ENCODE measurements around the gene TERT.

TERT gene

GRCh38 chr5:1225081-1225480 lies 69.8 kb downstream of the TERT start, which contains the start of gene SLC6A18:
TSS of gene SLC6A18 (plus strand) at chr5:1225381. CDS start at chr5:1225478, 97 bp downstream.
- DNase-seq (ENCODE audit: extremely low read depth, low read depth): no peak
- no peak for TF ChIP-seq CTCF (IDR thresholded peaks at IDR 0.05; ENCODE audit: low read depth, low read length, missing control alignments)
- no peak within 1 kb of the TSS for H3K4me3 ChIP-seq (replicated peaks; ENCODE audit: low read depth, low read length)

- H3K4me3 ChIP-seq (replicated peaks; ENCODE audit: low read depth, low read length): no peak overlapping the region
- no peak for DNase-seq (ENCODE audit: extremely low read depth, low read depth)
- TF ChIP-seq CTCF (IDR thresholded peaks at IDR 0.05; ENCODE audit: low read depth, low read length, missing control alignments): no peak
Measured at GRCh38 chr5:1224631-1225030, 70.2 kb downstream of the TERT start.

- H3K4me3 ChIP-seq (replicated peaks; ENCODE audit: low read depth, low read length): no peak overlapping the region
- no peak for TF ChIP-seq CTCF (IDR thresholded peaks at IDR 0.05; ENCODE audit: low read depth, low read length, missing control alignments)
- DNase-seq (ENCODE audit: extremely low read depth, low read depth): no peak
Measured at GRCh38 chr5:1223278-1223670, 71.6 kb downstream of the TERT start.

- TF ChIP-seq CTCF (IDR thresholded peaks at IDR 0.05; ENCODE audit: low read depth, low read length, missing control alignments): no peak
- no peak overlapping the region for H3K4me3 ChIP-seq (replicated peaks; ENCODE audit: low read depth, low read length)
- DNase-seq (ENCODE audit: extremely low read depth, low read depth): no peak
Measured at GRCh38 chr5:1222621-1223277, 72.1 kb downstream of the TERT start.

GRCh38 chr5:1222147-1222546 lies 72.7 kb downstream of the TERT start:
- TF ChIP-seq CTCF (IDR thresholded peaks at IDR 0.05; ENCODE audit: low read depth, low read length, missing control alignments): no peak
- H3K4me3 ChIP-seq (replicated peaks; ENCODE audit: low read depth, low read length): no peak overlapping the region
- no peak for DNase-seq (ENCODE audit: extremely low read depth, low read depth)

GRCh38 chr5:1221721-1222120 lies 73.1 kb downstream of the TERT start:
- DNase-seq (ENCODE audit: extremely low read depth, low read depth): no peak
- no peak for TF ChIP-seq CTCF (IDR thresholded peaks at IDR 0.05; ENCODE audit: low read depth, low read length, missing control alignments)
- H3K4me3 ChIP-seq (replicated peaks; ENCODE audit: low read depth, low read length): no peak overlapping the region

- TF ChIP-seq CTCF (IDR thresholded peaks at IDR 0.05; ENCODE audit: low read depth, low read length, missing control alignments): no peak
- no peak overlapping the region for H3K4me3 ChIP-seq (replicated peaks; ENCODE audit: low read depth, low read length)
- DNase-seq (ENCODE audit: extremely low read depth, low read depth): no peak
Measured at GRCh38 chr5:1220831-1221230, 74.0 kb downstream of the TERT start.
